Kidney (tissue), 14 donors: Measurements from ENCODE around the gene ATP5F1A. TPM values are rescaled to one million over a fixed set of nuclear protein-coding genes. Genes with fewer than 3 reads are reported as not detected.

Source experiments
- DNase-seq, 5 donors: peaks; one replicate each; pipeline ENCODE4 v3.0.0-alpha.2; 2013 to 2020
- FAIRE-seq: peaks from 2 replicates; lab custom pipeline; 2012; peaks lifted over from hg19 to GRCh38; lab: Jason Lieb, UNC
- H3K27ac ChIP-seq, 2 donors: one replicate each; pipeline ENCODE4 v1.7.0; 2013; ENCODE audit warnings: low read depth in 2 of 2, low read length in 2 of 2, inconsistent platforms in 1 of 2
- H3K27me3 ChIP-seq: one replicate; pipeline ENCODE4 v1.7.1; 2013; ENCODE audit warnings: low read length, inconsistent platforms; ENCODE audit not compliant: control insufficient read depth, insufficient read depth
- H3K36me3 ChIP-seq, 3 donors: one replicate each; pipeline versions ENCODE4 v1.7.0 to v1.7.1; 2013; ENCODE audit warnings: low read length in 3 of 3, control low read depth in 1 of 3, inconsistent platforms in 1 of 3; ENCODE audit not compliant: insufficient read depth in 3 of 3, control insufficient read depth in 2 of 3
- H3K4me1 ChIP-seq, 3 donors: one replicate each; pipeline versions ENCODE4 v1.7.0 to v1.7.1; 2013; ENCODE audit warnings: low read length in 3 of 3, inconsistent platforms in 1 of 3, low read depth in 1 of 3; ENCODE audit not compliant: control insufficient read depth in 2 of 3, insufficient read depth in 2 of 3
- H3K4me3 ChIP-seq, 3 donors: one replicate each; pipeline versions ENCODE4 v1.7.0 to v1.8.1; 2013; ENCODE audit warnings: low read length in 3 of 3, control low read depth in 1 of 3, inconsistent platforms in 1 of 3
- H3K9ac ChIP-seq, 3 donors: one replicate each; pipeline versions ENCODE4 v1.7.0 to v1.7.1; 2013; ENCODE audit warnings: low read length in 3 of 3, control low read depth in 1 of 3, inconsistent platforms in 1 of 3
- H3K9me3 ChIP-seq, 3 donors: one replicate each; pipeline versions ENCODE4 v1.7.0 to v1.7.1; 2013; ENCODE audit warnings: low read length in 3 of 3, control low read depth in 1 of 3, inconsistent platforms in 1 of 3; ENCODE audit not compliant: control insufficient read depth in 2 of 3, insufficient read depth in 1 of 3
- intact Hi-C: fragments of 100-400 bp; cut with DNase I; formaldehyde crosslinking; loops from one replicate; pipeline ENCODE4 v1.11.1; 2022
- polyA plus RNA-seq: library from polyadenylated mRNA; stranded (reverse); fragments of 350-450 nt; fragmentation: Illumina TruSeq; extraction: RNeasy Lipid Tissue Mini Kit (QIAGEN cat#74804); gene quantifications from one replicate; pipeline ENCODE4 v1.2.3, GENCODE V29; 2014; ENCODE audit warnings: low read depth, low replicate concordance; ENCODE audit not compliant: insufficient read depth
- total RNA-seq: library from RNA; stranded (reverse); fragmentation: NEBNext Ultra II Directional; extraction: Animal tissue kit (Norgen Biotek cat#: 25700); gene quantifications from one replicate; pipeline ENCODE4 v1.2.1, GENCODE V29; 2021
- TF ChIP-seq, protein P1 (sequence below): IDR thresholded peaks from 3 replicates; pipeline ENCODE4 v1.5.1; 2012; ENCODE audit warnings: mild to moderate bottlenecking, moderate library complexity, borderline replicate concordance; ENCODE audit not compliant: insufficient read depth; ENCODE audit errors: extremely low read depth
- donor health status: control.
- donor health status: control.
- donor health status: control.
- donor health status: control.
- donor health status: control.
- donor health status: DM: yes; HTN: yes; CAD: no.
- donor health status: Normal renal cell carcinoma (clear cell type).

The ATP5F1A gene
- total and polyA plus RNA-seq, 2 donors from 2014 or later: 417 to 1,054 TPM

DNA sequence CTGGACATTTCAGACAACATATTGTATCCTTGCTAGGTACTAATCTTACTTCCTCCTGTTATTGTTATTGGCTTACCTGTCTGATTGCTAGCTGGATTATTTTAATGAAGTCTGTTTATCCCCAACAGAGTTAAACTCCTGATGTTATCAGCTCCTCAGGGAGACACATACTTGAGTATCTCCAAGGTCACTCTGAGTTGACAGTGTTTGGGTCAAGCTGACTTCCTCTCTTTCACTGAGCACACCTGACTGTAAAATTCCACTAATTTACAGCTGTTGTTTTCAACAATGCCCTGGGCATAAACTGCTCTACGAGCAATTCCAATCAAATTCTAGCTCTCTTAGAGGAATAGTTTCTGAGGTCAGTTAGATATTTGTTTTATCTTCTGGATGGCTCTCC is 15.7 kb upstream of the ATP5F1A start:
- intact Hi-C loops: no loop called here
- no peak overlapping the region for H3K27ac ChIP-seq
- no peaks in the 10 kb centered on the region for H3K27me3 ChIP-seq
- TF ChIP-seq, protein P1, sequence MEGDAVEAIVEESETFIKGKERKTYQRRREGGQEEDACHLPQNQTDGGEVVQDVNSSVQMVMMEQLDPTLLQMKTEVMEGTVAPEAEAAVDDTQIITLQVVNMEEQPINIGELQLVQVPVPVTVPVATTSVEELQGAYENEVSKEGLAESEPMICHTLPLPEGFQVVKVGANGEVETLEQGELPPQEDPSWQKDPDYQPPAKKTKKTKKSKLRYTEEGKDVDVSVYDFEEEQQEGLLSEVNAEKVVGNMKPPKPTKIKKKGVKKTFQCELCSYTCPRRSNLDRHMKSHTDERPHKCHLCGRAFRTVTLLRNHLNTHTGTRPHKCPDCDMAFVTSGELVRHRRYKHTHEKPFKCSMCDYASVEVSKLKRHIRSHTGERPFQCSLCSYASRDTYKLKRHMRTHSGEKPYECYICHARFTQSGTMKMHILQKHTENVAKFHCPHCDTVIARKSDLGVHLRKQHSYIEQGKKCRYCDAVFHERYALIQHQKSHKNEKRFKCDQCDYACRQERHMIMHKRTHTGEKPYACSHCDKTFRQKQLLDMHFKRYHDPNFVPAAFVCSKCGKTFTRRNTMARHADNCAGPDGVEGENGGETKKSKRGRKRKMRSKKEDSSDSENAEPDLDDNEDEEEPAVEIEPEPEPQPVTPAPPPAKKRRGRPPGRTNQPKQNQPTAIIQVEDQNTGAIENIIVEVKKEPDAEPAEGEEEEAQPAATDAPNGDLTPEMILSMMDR: no peak
- H3K36me3 ChIP-seq: no peaks in the 10 kb centered on the region
- no peaks in the 10 kb centered on the region for H3K4me1 ChIP-seq
- H3K4me3 ChIP-seq: no peak overlapping the region
- H3K9ac ChIP-seq: no peak overlapping the region
- no peaks in the 10 kb centered on the region for H3K9me3 ChIP-seq
- FAIRE-seq: no peak
- no peak for DNase-seq

DNA sequence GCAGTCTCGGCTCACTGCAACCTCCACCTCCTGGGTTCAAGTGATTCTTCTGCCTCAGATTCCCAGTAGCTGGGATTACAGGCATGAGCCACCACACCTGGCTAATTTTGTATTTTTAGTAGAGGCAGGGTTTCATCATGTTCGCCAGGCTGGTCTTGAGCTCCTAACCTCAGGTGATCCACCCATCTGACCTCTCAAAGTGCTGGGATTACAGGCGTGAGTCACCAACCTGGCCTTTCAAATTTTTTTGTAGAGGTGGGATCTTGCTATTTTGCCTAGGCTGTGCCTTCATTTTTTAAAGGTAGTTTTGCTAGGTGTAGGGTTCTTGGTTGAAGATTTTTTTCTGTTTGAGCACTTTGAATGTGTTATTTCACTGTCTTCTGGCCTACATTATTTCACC is 12.3 kb upstream of the ATP5F1A start:
- Histone ChIP-seq H3K36me3 (peaks cover 0 to 2% (median 0%) of the 10 kb centered on the region in 3 donors), H3K4me3 (no peak overlapping the region), H3K9ac (no peak overlapping the region), H3K27me3 (no peaks in the 10 kb centered on the region), H3K9me3 (no peaks in the 10 kb centered on the region), H3K27ac (no peak overlapping the region), H3K4me1 (no peaks in the 10 kb centered on the region)
- DNase-seq (no peak), FAIRE-seq (no peak)
- intact Hi-C loops: no loop called here
- TF ChIP-seq, protein P1: no peak

DNA sequence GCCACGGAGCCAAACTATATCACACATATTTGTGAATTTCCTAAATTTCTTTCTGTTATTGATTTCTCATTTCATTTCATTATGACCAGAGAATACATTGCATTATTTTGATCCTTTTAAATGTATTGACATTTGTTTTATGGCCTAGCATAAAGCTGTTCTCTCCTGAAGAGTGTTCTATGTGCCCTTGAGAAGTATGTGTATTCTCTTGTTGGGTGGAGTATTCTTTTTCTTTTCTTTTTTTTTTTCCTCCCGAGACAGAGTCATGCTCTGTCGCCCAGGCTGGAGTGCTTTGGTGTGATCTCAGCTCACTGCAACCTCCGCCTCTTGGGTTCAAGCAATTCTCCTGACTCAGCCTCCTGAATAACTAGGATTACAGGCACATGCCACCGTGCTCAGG is 11.3 kb upstream of the ATP5F1A start:
- intact Hi-C loops: no loop called here

More for the DNA sequence above, 11.3 kb upstream of the ATP5F1A start:
- Histone ChIP-seq H3K27me3 (no peaks in the 10 kb centered on the region), H3K9ac (no peak overlapping the region), H3K9me3 (no peaks in the 10 kb centered on the region), H3K4me3 (no peak overlapping the region), H3K27ac (no peak overlapping the region), H3K4me1 (no peaks in the 10 kb centered on the region), H3K36me3 (peaks cover 0 to 2% (median 0%) of the 10 kb centered on the region in 3 donors)
- FAIRE-seq (no peak), DNase-seq (no peak)
- TF ChIP-seq, protein P1: no peak
